ENCODE measurements around the gene PAM. TPM values are rescaled to one million over a fixed set of nuclear protein-coding genes. Genes with fewer than 3 reads are reported as not detected.

Gene PAM
- total RNA-seq, 4 donors from 2014 or later: 102 to 210 (median 172) TPM

DNA sequence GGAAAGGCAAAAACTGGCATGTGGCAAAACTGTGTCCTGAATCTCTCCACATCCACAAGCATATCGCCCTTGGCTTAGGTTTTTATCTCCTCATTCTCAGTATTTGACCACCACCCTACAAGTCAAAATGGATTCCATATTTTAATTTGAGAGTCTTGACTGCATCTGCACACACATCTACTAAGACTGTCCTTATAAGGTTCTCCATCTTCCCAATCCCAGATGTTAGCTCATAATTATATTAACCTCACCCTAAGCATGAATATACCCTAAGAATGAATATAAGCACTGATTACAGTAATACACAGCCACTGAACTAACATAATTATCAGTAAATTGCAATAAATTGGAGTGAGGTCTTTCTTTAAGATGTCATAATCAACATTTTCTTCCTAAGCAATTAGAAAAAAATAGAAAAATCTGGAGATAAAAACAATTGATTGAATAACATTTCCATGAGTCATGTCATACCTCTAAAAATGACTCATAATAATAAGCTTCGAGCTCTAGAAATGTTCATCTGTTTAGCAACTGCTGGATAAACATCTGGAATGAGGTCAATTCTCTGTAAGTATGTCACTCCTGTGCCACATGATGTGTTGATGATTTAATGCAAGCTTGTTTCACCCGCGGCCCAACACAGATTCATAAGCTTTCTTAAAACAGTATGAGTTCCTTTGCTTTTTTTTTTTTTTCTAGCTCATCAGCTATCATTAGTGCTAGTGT is 39.9 kb upstream of the PAM start:
- no peak for TF ChIP-seq POLR2A (IDR thresholded peaks at IDR 0.05)
- TF ChIP-seq, protein P1, sequence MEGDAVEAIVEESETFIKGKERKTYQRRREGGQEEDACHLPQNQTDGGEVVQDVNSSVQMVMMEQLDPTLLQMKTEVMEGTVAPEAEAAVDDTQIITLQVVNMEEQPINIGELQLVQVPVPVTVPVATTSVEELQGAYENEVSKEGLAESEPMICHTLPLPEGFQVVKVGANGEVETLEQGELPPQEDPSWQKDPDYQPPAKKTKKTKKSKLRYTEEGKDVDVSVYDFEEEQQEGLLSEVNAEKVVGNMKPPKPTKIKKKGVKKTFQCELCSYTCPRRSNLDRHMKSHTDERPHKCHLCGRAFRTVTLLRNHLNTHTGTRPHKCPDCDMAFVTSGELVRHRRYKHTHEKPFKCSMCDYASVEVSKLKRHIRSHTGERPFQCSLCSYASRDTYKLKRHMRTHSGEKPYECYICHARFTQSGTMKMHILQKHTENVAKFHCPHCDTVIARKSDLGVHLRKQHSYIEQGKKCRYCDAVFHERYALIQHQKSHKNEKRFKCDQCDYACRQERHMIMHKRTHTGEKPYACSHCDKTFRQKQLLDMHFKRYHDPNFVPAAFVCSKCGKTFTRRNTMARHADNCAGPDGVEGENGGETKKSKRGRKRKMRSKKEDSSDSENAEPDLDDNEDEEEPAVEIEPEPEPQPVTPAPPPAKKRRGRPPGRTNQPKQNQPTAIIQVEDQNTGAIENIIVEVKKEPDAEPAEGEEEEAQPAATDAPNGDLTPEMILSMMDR (IDR thresholded peaks at IDR 0.05 in 4 of 5, conservative IDR thresholded peaks at IDR 0.05 in 1 of 5): no peak
- intact Hi-C loops (cut with DNase I; ENCODE audit: low total_unique reads): no loop called here
- no peak overlapping the region for H3K4me3 ChIP-seq
- in situ Hi-C loops (cut with MboI; ENCODE audit: low sequenced_read_pairs in 4 of 4): no loop called here
- H3K27me3 ChIP-seq: no peaks in the 10 kb centered on the region
- H3K36me3 ChIP-seq: no peaks in the 10 kb centered on the region
- no peaks in the 10 kb centered on the region for H3K9me3 ChIP-seq
- H3K27ac ChIP-seq: no peak overlapping the region
- no peak for DNase-seq
- H3K4me1 ChIP-seq: no peaks in the 10 kb centered on the region
- ATAC-seq: peak in 1 of 2 donors; percentile 60

DNA sequence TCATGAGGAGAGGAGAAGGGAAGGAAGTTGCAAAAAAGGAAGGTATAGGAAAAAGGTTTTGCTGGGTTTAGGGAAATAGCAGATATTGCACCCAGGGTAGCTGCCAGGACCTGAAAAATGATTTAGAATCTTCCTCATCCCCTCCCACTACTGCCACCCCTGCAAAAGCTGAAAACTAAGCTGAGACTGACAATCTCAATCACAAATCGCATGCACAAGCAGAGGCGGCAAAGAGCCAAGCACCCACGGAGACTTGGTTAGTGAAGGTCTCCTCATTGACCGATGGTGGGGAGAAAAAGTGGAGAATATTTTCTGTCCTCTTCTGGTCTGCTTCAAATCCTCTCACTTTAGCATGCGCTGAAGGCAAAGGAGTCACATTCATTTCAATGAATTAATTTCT is 39.1 kb upstream of the PAM start:
- Histone ChIP-seq H3K27ac (no peak overlapping the region), H3K36me3 (no peaks in the 10 kb centered on the region), H3K27me3 (no peaks in the 10 kb centered on the region), H3K9me3 (no peaks in the 10 kb centered on the region), H3K4me1 (no peaks in the 10 kb centered on the region), H3K4me3 (no peak overlapping the region)
- ATAC-seq (no peak), DNase-seq (no peak)
- in situ Hi-C loops (cut with MboI; ENCODE audit: low sequenced_read_pairs in 4 of 4): no loop called here
- TF ChIP-seq POLR2A (IDR thresholded peaks at IDR 0.05): no peak
- TF ChIP-seq, protein P1 (IDR thresholded peaks at IDR 0.05 in 4 of 5, conservative IDR thresholded peaks at IDR 0.05 in 1 of 5): no peak
- intact Hi-C loops (cut with DNase I; ENCODE audit: low total_unique reads): no loop called here

- no peak for ATAC-seq
- no peak for DNase-seq
- Histone ChIP-seq H3K36me3 (no peaks in the 10 kb centered on the region), H3K27ac (no peak overlapping the region), H3K9me3 (no peaks in the 10 kb centered on the region), H3K4me1 (no peaks in the 10 kb centered on the region), H3K27me3 (no peaks in the 10 kb centered on the region), H3K4me3 (no peak overlapping the region)
- intact Hi-C loops (cut with DNase I; ENCODE audit: low total_unique reads) (loop anchor here (1.0 kb wide), 1 partner anchor 36 kb away; the partner anchor contains the start of gene PAM), in situ Hi-C loops (cut with MboI; ENCODE audit: low sequenced_read_pairs in 4 of 4) (no loop called here)
- no peak for TF ChIP-seq POLR2A (IDR thresholded peaks at IDR 0.05)
- TF ChIP-seq, protein P1 (IDR thresholded peaks at IDR 0.05 in 4 of 5, conservative IDR thresholded peaks at IDR 0.05 in 1 of 5): no peak
Observed at GRCh38 chr5:102718819-102719218, 36.3 kb upstream of the PAM start.

- H3K4me1 ChIP-seq: no peaks in the 10 kb centered on the region
- no peak overlapping the region for H3K27ac ChIP-seq
- no peaks in the 10 kb centered on the region for H3K27me3 ChIP-seq
- H3K4me3 ChIP-seq: no peak overlapping the region
- TF ChIP-seq, protein P1 (IDR thresholded peaks at IDR 0.05 in 4 of 5, conservative IDR thresholded peaks at IDR 0.05 in 1 of 5): no peak
- TF ChIP-seq POLR2A (IDR thresholded peaks at IDR 0.05): no peak
- DNase-seq (no peak), ATAC-seq (no peak)
- in situ Hi-C loops (cut with MboI; ENCODE audit: low sequenced_read_pairs in 4 of 4) (no loop called here), intact Hi-C loops (cut with DNase I; ENCODE audit: low total_unique reads) (no loop called here)
- H3K9me3 ChIP-seq: no peaks in the 10 kb centered on the region
- no peaks in the 10 kb centered on the region for H3K36me3 ChIP-seq
Observed at GRCh38 chr5:102719886-102720285, 35.2 kb upstream of the PAM start.

DNA sequence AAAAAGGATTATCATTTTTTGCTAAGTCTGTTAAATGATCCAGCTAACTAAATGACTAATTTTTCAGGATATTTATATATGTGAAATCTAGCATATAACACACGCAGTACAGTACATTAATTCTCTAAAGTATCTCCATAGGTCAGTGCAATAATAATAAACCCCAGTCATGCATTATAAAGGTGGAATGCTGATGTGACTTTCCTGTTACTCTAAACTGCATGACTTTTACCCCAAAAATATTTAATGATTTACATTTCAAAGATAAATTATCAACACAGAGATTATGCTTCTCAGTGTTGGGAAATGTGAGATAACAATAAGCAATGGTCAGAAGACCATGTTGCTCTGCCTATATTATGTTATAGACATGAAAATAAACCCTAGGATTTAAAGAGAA is 34.1 kb upstream of the PAM start:
- no peak for ATAC-seq
- no peaks in the 10 kb centered on the region for H3K36me3 ChIP-seq
- TF ChIP-seq, protein P1 (IDR thresholded peaks at IDR 0.05 in 4 of 5, conservative IDR thresholded peaks at IDR 0.05 in 1 of 5): no peak
- no peak for TF ChIP-seq POLR2A (IDR thresholded peaks at IDR 0.05)
- in situ Hi-C loops (cut with MboI; ENCODE audit: low sequenced_read_pairs in 4 of 4) (no loop called here), intact Hi-C loops (cut with DNase I; ENCODE audit: low total_unique reads) (no loop called here)
- no peak for DNase-seq
- H3K9me3 ChIP-seq: no peaks in the 10 kb centered on the region
- H3K4me3 ChIP-seq: no peak overlapping the region
- H3K27ac ChIP-seq: no peak overlapping the region
- no peaks in the 10 kb centered on the region for H3K27me3 ChIP-seq
- H3K4me1 ChIP-seq: no peaks in the 10 kb centered on the region
